C4-2B (cell line): ENCODE data around the gene PNCK.

Source experiments
- ZFX ChIP-seq: fragments of 450-650 bp; IDR thresholded peaks from 2 replicates; pipeline ENCODE4 v1.6.1; 2017
- TF ChIP-seq, protein P1 (sequence below): fragments of 450-650 bp; conservative IDR thresholded peaks from 2 replicates; pipeline ENCODE4 v1.5.1; 2017; ENCODE audit warnings: mild to moderate bottlenecking

DNA sequence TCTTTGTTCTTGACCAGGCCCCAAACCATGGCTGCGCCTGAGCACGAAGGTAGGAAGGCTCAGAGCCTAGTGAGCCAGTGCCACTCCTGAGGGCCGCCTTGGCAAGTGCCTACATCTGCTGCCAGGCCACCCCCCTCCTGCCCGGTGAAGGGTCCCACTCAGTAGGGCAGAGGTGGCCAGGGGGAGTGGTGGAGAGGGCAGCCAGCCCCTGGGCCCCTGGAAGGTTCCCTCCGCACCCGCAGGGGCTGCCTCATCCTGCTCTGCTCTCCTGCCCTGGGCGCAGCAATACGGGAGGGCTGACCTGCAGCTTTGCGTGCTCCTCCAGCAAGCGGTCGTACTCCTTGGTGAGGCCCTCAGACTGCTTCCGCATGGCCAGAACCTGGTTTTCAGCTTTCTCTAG lies 28.1 kb upstream of the PNCK start:
- TF ChIP-seq, protein P1, sequence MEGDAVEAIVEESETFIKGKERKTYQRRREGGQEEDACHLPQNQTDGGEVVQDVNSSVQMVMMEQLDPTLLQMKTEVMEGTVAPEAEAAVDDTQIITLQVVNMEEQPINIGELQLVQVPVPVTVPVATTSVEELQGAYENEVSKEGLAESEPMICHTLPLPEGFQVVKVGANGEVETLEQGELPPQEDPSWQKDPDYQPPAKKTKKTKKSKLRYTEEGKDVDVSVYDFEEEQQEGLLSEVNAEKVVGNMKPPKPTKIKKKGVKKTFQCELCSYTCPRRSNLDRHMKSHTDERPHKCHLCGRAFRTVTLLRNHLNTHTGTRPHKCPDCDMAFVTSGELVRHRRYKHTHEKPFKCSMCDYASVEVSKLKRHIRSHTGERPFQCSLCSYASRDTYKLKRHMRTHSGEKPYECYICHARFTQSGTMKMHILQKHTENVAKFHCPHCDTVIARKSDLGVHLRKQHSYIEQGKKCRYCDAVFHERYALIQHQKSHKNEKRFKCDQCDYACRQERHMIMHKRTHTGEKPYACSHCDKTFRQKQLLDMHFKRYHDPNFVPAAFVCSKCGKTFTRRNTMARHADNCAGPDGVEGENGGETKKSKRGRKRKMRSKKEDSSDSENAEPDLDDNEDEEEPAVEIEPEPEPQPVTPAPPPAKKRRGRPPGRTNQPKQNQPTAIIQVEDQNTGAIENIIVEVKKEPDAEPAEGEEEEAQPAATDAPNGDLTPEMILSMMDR, result no peak
- no peak for TF ChIP-seq ZFX
